SK-N-SH (cell line): ENCODE data around the gene SPATC1L. TPM values are rescaled to one million over a fixed set of nuclear protein-coding genes. Genes with fewer than 3 reads are reported as not detected.
A peak's percentile ranks its signal among the peaks of the same experiment; 100 is the strongest.
"Not testable (repeated sequence)": the region's sequence is repeated elsewhere in the genome, so short reads cannot be mapped to it uniquely, and the experiment has no call there.

Source experiments
- CTCF ChIA-PET: fragments of 300-600, 350-600 bp; formaldehyde crosslinking; extraction: SDS; loops from one replicate; lab custom pipeline; 2021; lab: Yijun Ruan, JAX
- POLR2A ChIA-PET: fragments of 350-600 bp; sonication (Branson Sonifier 250); formaldehyde crosslinking; extraction: SDS; loops from one replicate; lab custom pipeline; 2020; ENCODE audit warnings: antibody characterized with exemption, inconsistent platforms; lab: Yijun Ruan, JAX
- DNase-seq: peaks from one replicate; pipeline ENCODE4 v3.0.0; 2012
- H2AFZ ChIP-seq: fragments of 200-600 bp; sonication (generic); 2 replicates; pipeline ENCODE4 v1.8.1; 2016; ENCODE audit warnings: antibody characterized with exemption, mild to moderate bottlenecking, low read depth
- H3F3A ChIP-seq: fragments of 200-600 bp; sonication (generic); replicated peaks from 2 replicates; pipeline ENCODE3; 2016; ENCODE audit warnings: antibody characterized with exemption, mild to moderate bottlenecking; ENCODE audit not compliant: insufficient read depth
- H3K27ac ChIP-seq, 2 experiments: fragments of 200-500 bp in 1 of 2; fragments of 200-600 bp in 1 of 2; sonication (Bioruptor generic) in 1 of 2; sonication (generic), shearing (Covaris generic) in 1 of 2; 2 replicates each; pipeline versions ENCODE4 v1.5.1 to v1.6.1; 2014 to 2016; ENCODE audit warnings: low read depth in 2 of 2, inconsistent platforms in 1 of 2, low read length in 1 of 2, mild to moderate bottlenecking in 1 of 2, mixed read lengths in 1 of 2
- H3K27me3 ChIP-seq: fragments of 200-600 bp; sonication (generic), shearing (Covaris generic); 2 replicates; pipeline ENCODE4 v1.6.1; 2016; ENCODE audit warnings: mixed run types; ENCODE audit not compliant: insufficient read depth
- H3K36me3 ChIP-seq, 2 experiments: fragments of 200-500 bp in 1 of 2; fragments of 200-600 bp in 1 of 2; sonication (Bioruptor generic) in 1 of 2; sonication (generic) in 1 of 2; replicated peaks in 1 of 2; 2 replicates each; pipeline versions ENCODE3 to v1.5.1; 2014 to 2016; ENCODE audit warnings: low read length in 1 of 2, mild to moderate bottlenecking in 1 of 2; ENCODE audit not compliant: insufficient read depth in 2 of 2, control insufficient read depth in 1 of 2
- H3K4me1 ChIP-seq, 2 experiments: fragments of 200-500 bp in 1 of 2; fragments of 200-600 bp in 1 of 2; sonication (Bioruptor generic) in 1 of 2; sonication (generic), shearing (Covaris generic) in 1 of 2; 2 replicates each; pipeline versions ENCODE4 v1.5.1 to v1.6.1; 2014 to 2016; ENCODE audit warnings: low read depth in 1 of 2, low read length in 1 of 2, mixed run types in 1 of 2; ENCODE audit not compliant: insufficient read depth in 2 of 2, control insufficient read depth in 1 of 2
- H3K4me2 ChIP-seq: fragments of 200-600 bp; sonication (generic), shearing (Covaris generic); 2 replicates; pipeline ENCODE4 v1.6.1; 2017; ENCODE audit warnings: mixed run types
- H3K4me3 ChIP-seq, 2 experiments: fragments of 200-500 bp in 1 of 2; fragments of 200-600 bp in 1 of 2; sonication (Bioruptor generic) in 1 of 2; sonication (generic), shearing (Covaris generic) in 1 of 2; 2 replicates each; pipeline versions ENCODE4 v1.5.1 to v1.8.1; 2014 to 2016; ENCODE audit warnings: low read depth in 2 of 2, inconsistent platforms in 1 of 2, low read length in 1 of 2, mild to moderate bottlenecking in 1 of 2, mixed read lengths in 1 of 2, moderate library complexity in 1 of 2
- H3K79me2 ChIP-seq: fragments of 200-600 bp; sonication (generic); 2 replicates; pipeline ENCODE4 v1.8.1; 2017; ENCODE audit warnings: mild to moderate bottlenecking; ENCODE audit not compliant: insufficient read depth
- H3K9ac ChIP-seq: fragments of 200-600 bp; sonication (generic); 2 replicates; pipeline ENCODE4 v1.6.1; 2017; ENCODE audit warnings: mixed run types
- H3K9me2 ChIP-seq: fragments of 200-600 bp; sonication (generic); 2 replicates; pipeline ENCODE4 v1.6.1; 2017; ENCODE audit warnings: mixed run types
- H3K9me3 ChIP-seq: fragments of 200-600 bp; sonication (generic); 2 replicates; pipeline ENCODE4 v1.6.1; 2017; ENCODE audit warnings: mixed run types, mild to moderate bottlenecking, moderate library complexity
- H4K20me1 ChIP-seq: fragments of 200-600 bp; sonication (generic); 2 replicates; pipeline ENCODE4 v1.6.1; 2017; ENCODE audit warnings: mild to moderate bottlenecking, mixed run types; ENCODE audit not compliant: insufficient read depth
- FOSL2 ChIP-seq: IDR thresholded peaks from 2 replicates; pipeline ENCODE4 v1.4.0; 2012; ENCODE audit warnings: low read depth, mild to moderate bottlenecking, moderate library complexity, borderline replicate concordance
- GABPA ChIP-seq: IDR thresholded peaks from 2 replicates; pipeline ENCODE4 v1.4.0; 2012; ENCODE audit warnings: low read depth, mild to moderate bottlenecking
- MAX ChIP-seq: IDR thresholded peaks from 2 replicates; pipeline ENCODE4 v1.4.0; 2012; ENCODE audit warnings: low read depth
- MEF2A ChIP-seq: IDR thresholded peaks from 2 replicates; pipeline ENCODE4 v1.4.0; 2012; ENCODE audit warnings: low read depth, borderline replicate concordance
- MXI1 ChIP-seq: IDR thresholded peaks from 2 replicates; pipeline ENCODE4 v1.6.1; 2012; ENCODE audit warnings: mild to moderate bottlenecking, low read depth, low read length, improper control_type of control experiment
- NFIC ChIP-seq: IDR thresholded peaks from 2 replicates; pipeline ENCODE4 v1.4.0; 2012; ENCODE audit warnings: borderline replicate concordance
- NRF1 ChIP-seq: IDR thresholded peaks from 2 replicates; pipeline ENCODE4 v1.6.1; 2012; ENCODE audit warnings: low read depth, mild to moderate bottlenecking, low read length
- PBX3 ChIP-seq: IDR thresholded peaks from 2 replicates; pipeline ENCODE4; 2012
- RAD21 ChIP-seq: IDR thresholded peaks from 2 replicates; pipeline ENCODE4 v1.6.1; 2012; ENCODE audit warnings: mild to moderate bottlenecking, low read length
- RCOR1 ChIP-seq: fragments of 150-350 bp; IDR thresholded peaks from 2 replicates; pipeline ENCODE4 v1.6.1; 2017; ENCODE audit warnings: antibody characterized with exemption, low read length
- USF1 ChIP-seq: IDR thresholded peaks from 2 replicates; pipeline ENCODE4 v1.4.0; 2012; ENCODE audit warnings: low read depth, borderline replicate concordance
- WGBS: methylation state at CpG from one replicate; pipeline ENCODE4 v1.1.6; 2017; ENCODE audit warnings: low lambda C conversion rate; 5-methylcytosine and 5-hydroxymethylcytosine counted together
- polyA plus RNA-seq, 3 experiments: library from polyadenylated mRNA; depleted of rRNA; stranded (reverse); fragments of >200 nt; gene quantifications; 2 replicates each; pipeline ENCODE4 v1.2.3, GENCODE V29; 2012

Gene SPATC1L
- polyA plus RNA-seq, 1 of the 3 experiments (the other 2 are of a cell fraction): 8.3 TPM

GRCh38 chr21:46184625-46185555 lies 631 bp upstream of the SPATC1L start:
- POLR2A ChIA-PET: no interaction called here
- Histone ChIP-seq H3K4me2 (peak overlapping the region; percentile 72; the same call in 1 of the 2 replicates), H3K9ac (peak overlapping the region; percentile 50; the same call in 1 of the 2 replicates), H3K27me3 (no peaks in the 10 kb centered on the region), H3K79me2 (no peaks in the 10 kb centered on the region), H3K9me2 (no peaks in the 10 kb centered on the region), H2AFZ (peak overlapping the region; percentile 72; the same call in 1 of the 2 replicates), H3F3A (peaks cover 10% of the 10 kb centered on the region), H3K36me3 (no peaks in the 10 kb centered on the region), H4K20me1 (no peaks in the 10 kb centered on the region), H3K4me1 (peaks cover 16 to 28% of the 10 kb centered on the region in 2 experiments), H3K27ac (peak overlapping the region; percentile 58), H3K9me3 (no peaks in the 10 kb centered on the region), H3K4me3 (peak overlapping the region; percentile 55 to 58)
- 48% methylated on average over 29 of the region's 30 CpGs for WGBS
- CTCF ChIA-PET: no interaction called here
- peak; percentile 78 for DNase-seq
- TF ChIP-seq MEF2A: no peak
- TF ChIP-seq RCOR1: no peak
- TF ChIP-seq RAD21: no peak
- TF ChIP-seq NRF1: no peak
- no peak for TF ChIP-seq USF1
- peak; percentile 14; the same call in 1 of the 2 replicates for TF ChIP-seq MXI1
- TF ChIP-seq MAX: no peak
- TF ChIP-seq PBX3: peak; percentile 98; the same call in 1 of the 2 replicates
- no peak for TF ChIP-seq GABPA
- no peak for TF ChIP-seq FOSL2
- no peak for TF ChIP-seq NFIC

GRCh38 chr21:46183337-46183909 lies 836 bp downstream of the SPATC1L start:
- DNase-seq, H3K36me3 ChIP-seq, H3F3A ChIP-seq, POLR2A ChIA-PET, H3K9me2 ChIP-seq, H3K4me2 ChIP-seq, H3K27ac ChIP-seq, H4K20me1 ChIP-seq, H3K9me3 ChIP-seq, CTCF ChIA-PET, H2AFZ ChIP-seq, H3K27me3 ChIP-seq, H3K79me2 ChIP-seq, H3K9ac ChIP-seq: not testable (repeated sequence)
- WGBS: 60% methylated on average over 3 of the region's 13 CpGs
- Histone ChIP-seq H3K4me1 (peaks cover 6 to 14% of the 10 kb centered on the region in 2 experiments; a peak in 3 of 4 replicates), H3K4me3 (peak overlapping the region in 1 of 2 experiments; percentile 56; a peak in 2 of 4 replicates)
